A549 (cell line): Measurements from ENCODE around the gene ATP8B4. TPM values are rescaled to one million over a fixed set of nuclear protein-coding genes. Genes with fewer than 3 reads are reported as not detected.

Source experiments
- ATAC-seq, 2 experiments: fragments of 200-7000 bp in 1 of 2; fragments of >200 bp in 1 of 2; cut with Nextera tagmentation in 1 of 2; cut with Tn5 transposase in 1 of 2; 3 replicates each; pipeline versions ENCODE4 v1.8.0 to v1.9.1; 2018 to 2020; ENCODE audit warnings: mild to moderate bottlenecking in 1 of 2, moderate library complexity in 1 of 2
- CTCF ChIA-PET: fragments of 300-600 bp; sonication (Branson Sonifier 250); formaldehyde crosslinking; extraction: SDS; loops from one replicate; lab custom pipeline; 2021; ENCODE audit warnings: antibody characterized with exemption, inconsistent platforms; lab: Yijun Ruan, JAX
- POLR2A ChIA-PET: fragments of 350-600 bp; formaldehyde crosslinking; extraction: SDS; loops from one replicate; lab custom pipeline; 2021; ENCODE audit warnings: antibody characterized with exemption, inconsistent platforms; lab: Yijun Ruan, JAX
- DNase-seq, 2 experiments: peaks; one replicate each; pipeline versions ENCODE4 v3.0.0 to v3.0.0-alpha.2; 2011 to 2016; ENCODE audit warnings: low read depth in 1 of 2, low spot score in 1 of 2
- FAIRE-seq: peaks from 2 replicates; lab custom pipeline; 2011; peaks lifted over from hg19 to GRCh38; lab: Jason Lieb, UNC
- H3K27ac ChIP-seq, 2 experiments: fragments of >200 bp; sonication (Bioruptor Twin); formaldehyde crosslinking; 3 replicates each; pipeline ENCODE4 v1.5.1; 2016 to 2017
- H3K4me1 ChIP-seq: fragments of >200 bp; sonication (Bioruptor Twin); formaldehyde crosslinking; 3 replicates; pipeline ENCODE4 v1.6.1; 2016
- H3K4me2 ChIP-seq: fragments of >200 bp; sonication (Bioruptor Twin); formaldehyde crosslinking; 3 replicates; pipeline ENCODE4 v1.6.1; 2016
- H3K4me3 ChIP-seq: fragments of >200 bp; sonication (Bioruptor Twin); formaldehyde crosslinking; 3 replicates; pipeline ENCODE4 v1.5.1; 2016
- H3K9me3 ChIP-seq: fragments of >200 bp; sonication (Bioruptor Twin); formaldehyde crosslinking; 3 replicates; pipeline ENCODE4 v1.6.1; 2016
- BCL3 ChIP-seq: fragments of >200 bp; sonication (Bioruptor Twin); formaldehyde crosslinking; IDR thresholded peaks from 3 replicates; pipeline ENCODE4 v1.6.1; 2016
- CBX8 ChIP-seq: fragments of 200-600 bp; sonication (generic); IDR thresholded peaks from 2 replicates; pipeline ENCODE4 v1.6.1; 2016
- CHD2 ChIP-seq: fragments of 150-350 bp; IDR thresholded peaks from 2 replicates; pipeline ENCODE4 v1.6.1; 2014; ENCODE audit warnings: low read length; ENCODE audit not compliant: partially characterized antibody
- FOSB ChIP-seq: fragments of 250-450 bp; sonication (Bioruptor Pico); IDR thresholded peaks from 2 replicates; pipeline ENCODE4 v1.5.0; 2020; ENCODE audit warnings: mild to moderate bottlenecking, moderate library complexity
- FOSL2 ChIP-seq, 2 experiments: fragments of 450-650 bp in 1 of 2; fragments of >200 bp in 1 of 2; sonication (Bioruptor Twin) in 1 of 2; formaldehyde crosslinking; IDR thresholded peaks; 2 replicates each; pipeline versions ENCODE4 v1.5.0 to v1.6.1; 2016 to 2020; ENCODE audit warnings: mild to moderate bottlenecking in 1 of 2, moderate library complexity in 1 of 2
- FOXS1 ChIP-seq: fragments of 250-450 bp; sonication (Bioruptor Pico); IDR thresholded peaks from 2 replicates; pipeline ENCODE4 v1.5.0; 2020; ENCODE audit warnings: mild to moderate bottlenecking, moderate library complexity
- HMGXB4 ChIP-seq: fragments of 250-450 bp; sonication (Bioruptor Pico); IDR thresholded peaks from 2 replicates; pipeline ENCODE4 v1.5.0; 2021; ENCODE audit warnings: mild to moderate bottlenecking, moderate library complexity, borderline replicate concordance
- HOXB13 ChIP-seq: fragments of 250-450 bp; sonication (Bioruptor Pico); IDR thresholded peaks from 2 replicates; pipeline ENCODE4 v1.5.0; 2020; ENCODE audit warnings: low read depth, mild to moderate bottlenecking, moderate library complexity
- JUN ChIP-seq, 2 experiments: fragments of >200 bp; sonication (Bioruptor Twin); formaldehyde crosslinking; IDR thresholded peaks; 2 replicates in 1 of 2; 3 replicates in 1 of 2; pipeline ENCODE4 v1.6.1; 2016 to 2017
- KDM5A ChIP-seq: fragments of 200-600 bp; sonication (generic); IDR thresholded peaks from 2 replicates; pipeline ENCODE4 v1.6.1; 2016; ENCODE audit warnings: antibody characterized with exemption, mild to moderate bottlenecking
- MAZ ChIP-seq: fragments of 150-350 bp; IDR thresholded peaks from 2 replicates; pipeline ENCODE4 v1.6.1; 2014; ENCODE audit warnings: antibody characterized with exemption, low read depth, low read length, borderline replicate concordance
- MYC ChIP-seq: IDR thresholded peaks from 2 replicates; pipeline ENCODE4 v1.6.1; 2012; ENCODE audit warnings: mild to moderate bottlenecking, inconsistent platforms, low read length, improper control_type of control experiment, borderline replicate concordance
- NR3C1 ChIP-seq: fragments of >200 bp; sonication (Bioruptor Twin); formaldehyde crosslinking; IDR thresholded peaks from 3 replicates; pipeline ENCODE4 v1.6.1; 2017
- RAD21 ChIP-seq, 2 experiments: fragments of >200 bp in 1 of 2; sonication (Bioruptor Twin) in 1 of 2; formaldehyde crosslinking in 1 of 2; IDR thresholded peaks in 1 of 2; conservative IDR thresholded peaks in 1 of 2; 2 replicates in 1 of 2; 3 replicates in 1 of 2; pipeline ENCODE4 v1.6.1; 2012 to 2018; ENCODE audit warnings: inconsistent platforms in 1 of 2
- REST ChIP-seq: fragments of 200-600 bp; sonication (generic); IDR thresholded peaks from 2 replicates; pipeline ENCODE4 v1.6.1; 2016; ENCODE audit warnings: antibody characterized with exemption, mild to moderate bottlenecking, moderate library complexity
- SMC3 ChIP-seq: fragments of >200 bp; sonication (Bioruptor Twin); formaldehyde crosslinking; IDR thresholded peaks from 3 replicates; pipeline ENCODE4 v1.6.1; 2018; ENCODE audit warnings: inconsistent platforms
- TFCP2L1 ChIP-seq: fragments of 250-450 bp; sonication (Bioruptor Pico); IDR thresholded peaks from 2 replicates; pipeline ENCODE4 v1.5.0; 2021; ENCODE audit warnings: mild to moderate bottlenecking
- ZSCAN20 ChIP-seq: fragments of 250-450 bp; sonication (Bioruptor Pico); IDR thresholded peaks from 2 replicates; pipeline ENCODE4 v1.8.0; 2022; ENCODE audit warnings: mild to moderate bottlenecking, moderate library complexity
- WGBS: methylation state at CpG from one replicate; pipeline ENCODE4 v1.1.6; 2017; ENCODE audit errors: missing lambda C conversion rate; 5-methylcytosine and 5-hydroxymethylcytosine counted together
- polyA plus RNA-seq, 4 experiments: library from polyadenylated mRNA; depleted of rRNA in 3 of 4; stranded (reverse); fragments of >200 nt; fragmentation: RNase III in 1 of 4; extraction: RNeasy Plus Mini Kit Qiagen cat#74134 plus additional on column Dnase treatment in 1 of 4; gene quantifications; 2 replicates in 3 of 4; 3 replicates in 1 of 4; pipeline ENCODE4 v1.2.3, GENCODE V29; 2011 to 2017
- TF ChIP-seq, protein P1 (sequence below): fragments of 250-450 bp; sonication (Bioruptor Pico); IDR thresholded peaks from 2 replicates; pipeline ENCODE4 v1.5.0; 2020; ENCODE audit warnings: low read depth, mild to moderate bottlenecking, moderate library complexity
- TF ChIP-seq, protein P2 (sequence below): fragments of 450-650 bp; IDR thresholded peaks from 2 replicates; pipeline ENCODE4 v1.6.1; 2014; ENCODE audit warnings: antibody characterized with exemption

The ATP8B4 gene
- polyA plus RNA-seq, 2 of the 4 experiments (the other 2 are of a cell fraction), result 0.88 to 1.7 TPM

DNA sequence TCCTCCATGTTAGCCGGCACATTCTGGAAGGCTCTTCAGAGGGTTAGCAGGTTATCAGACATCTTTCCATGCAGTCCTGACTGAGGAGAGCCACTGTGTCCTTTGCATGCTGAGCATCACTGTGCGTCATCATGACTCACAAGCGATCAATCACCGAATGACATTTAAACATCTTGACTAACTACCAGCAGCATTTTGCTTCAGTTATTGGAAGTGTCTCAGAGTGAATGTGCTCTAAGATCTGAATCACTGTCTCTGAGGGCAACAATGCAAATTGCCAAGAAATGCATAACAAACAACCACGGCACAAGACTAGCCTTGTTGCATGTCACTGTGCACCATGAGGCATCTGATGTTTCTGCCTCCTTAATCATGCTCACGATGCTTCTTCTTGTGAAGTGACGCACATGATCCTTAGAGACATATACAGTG is 18.3 kb upstream of the ATP8B4 start (continued):
- no peak for TF ChIP-seq REST

DNA sequence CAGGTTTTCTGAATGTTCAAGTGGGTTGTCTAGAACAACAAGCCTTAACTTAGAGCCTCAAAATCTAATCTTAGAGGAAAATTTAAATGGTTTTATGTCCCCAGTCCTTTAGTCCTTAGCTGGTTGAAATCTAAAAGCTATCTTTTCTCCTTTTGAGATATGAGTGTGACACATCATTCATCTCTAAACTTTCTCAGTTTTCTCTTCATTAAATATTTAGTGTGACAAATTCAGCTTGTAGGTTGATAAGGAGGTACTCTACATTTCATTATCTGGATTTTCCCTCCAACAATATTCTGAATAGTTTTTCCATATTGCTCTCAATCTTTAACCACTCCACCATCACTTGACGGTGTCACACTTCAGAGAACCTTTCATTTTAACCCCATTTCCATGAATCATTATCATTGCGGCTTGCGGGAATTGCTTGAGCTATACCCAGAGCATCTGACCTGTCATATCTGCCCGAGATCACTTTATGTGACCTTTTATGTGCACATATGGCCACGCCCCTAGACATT is 16.1 kb upstream of the ATP8B4 start:
- DNase-seq (peak; percentile 49 to 51), FAIRE-seq (no peak)
- no peaks in the 10 kb centered on the region for H3K9me3 ChIP-seq
- H3K4me3 ChIP-seq, result no peak overlapping the region
- ChIA-PET CTCF (interaction anchor here (1.6 to 2.8 kb wide), 4 partner anchors 10 to 83 kb away, joined by 6 to 20 read pairs (median 12); no protein-coding TSS in a partner anchor), POLR2A (no interaction called here)
- H3K27ac ChIP-seq, result peak overlapping the region; percentile 69 to 86
- H3K4me1 ChIP-seq, result peaks cover 52% of the 10 kb centered on the region
- WGBS, result 11% methylated on average over 5 of the region's 5 CpGs
- H3K4me2 ChIP-seq, result peak overlapping the region; percentile 64
- no peak for TF ChIP-seq HMGXB4 (CRISPR knock-in tag)
- no peak for TF ChIP-seq MAZ
- no peak for TF ChIP-seq REST
- no peak for TF ChIP-seq MYC
- TF ChIP-seq, protein P1, sequence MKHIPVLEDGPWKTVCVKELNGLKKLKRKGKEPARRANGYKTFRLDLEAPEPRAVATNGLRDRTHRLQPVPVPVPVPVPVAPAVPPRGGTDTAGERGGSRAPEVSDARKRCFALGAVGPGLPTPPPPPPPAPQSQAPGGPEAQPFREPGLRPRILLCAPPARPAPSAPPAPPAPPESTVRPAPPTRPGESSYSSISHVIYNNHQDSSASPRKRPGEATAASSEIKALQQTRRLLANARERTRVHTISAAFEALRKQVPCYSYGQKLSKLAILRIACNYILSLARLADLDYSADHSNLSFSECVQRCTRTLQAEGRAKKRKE (CRISPR knock-in tag), result 0 out of 2 replicates have a peak, but pooled peaks have one; percentile 5
- no peak for TF ChIP-seq KDM5A
- TF ChIP-seq BCL3, result no peak
- no peak for TF ChIP-seq FOSB (CRISPR knock-in tag)
- TF ChIP-seq FOXS1 (CRISPR knock-in tag), result no peak
- no peak for TF ChIP-seq HOXB13 (CRISPR knock-in tag)
- TF ChIP-seq FOSL2 (IDR thresholded peaks at IDR 0.05), result no peak; the same call in 1 of the 2 replicates
- TF ChIP-seq FOSL2 (CRISPR knock-in tag; IDR thresholded peaks at IDR 0.05), result 0 out of 2 replicates have a peak, but pooled peaks have one; percentile 2
- no peak for TF ChIP-seq JUN (IDR thresholded peaks at IDR 0.05)
- TF ChIP-seq SMC3, result no peak
- TF ChIP-seq CBX8, result no peak
- TF ChIP-seq ZSCAN20 (CRISPR knock-in tag), result no peak
- TF ChIP-seq, protein P2, sequence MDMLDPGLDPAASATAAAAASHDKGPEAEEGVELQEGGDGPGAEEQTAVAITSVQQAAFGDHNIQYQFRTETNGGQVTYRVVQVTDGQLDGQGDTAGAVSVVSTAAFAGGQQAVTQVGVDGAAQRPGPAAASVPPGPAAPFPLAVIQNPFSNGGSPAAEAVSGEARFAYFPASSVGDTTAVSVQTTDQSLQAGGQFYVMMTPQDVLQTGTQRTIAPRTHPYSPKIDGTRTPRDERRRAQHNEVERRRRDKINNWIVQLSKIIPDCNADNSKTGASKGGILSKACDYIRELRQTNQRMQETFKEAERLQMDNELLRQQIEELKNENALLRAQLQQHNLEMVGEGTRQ, result no peak
- TF ChIP-seq NR3C1, result no peak
- TF ChIP-seq RAD21 (conservative IDR thresholded peaks at IDR 0.05 in 1 of 2, IDR thresholded peaks at IDR 0.05 in 1 of 2), result 0 out of 5 replicates have a peak, but pooled peaks of 1 of the 2 experiments have one; percentile 3
- TF ChIP-seq CHD2, result no peak
- TF ChIP-seq TFCP2L1 (CRISPR knock-in tag), result no peak
- TF ChIP-seq, all 56 proteins: peak for 3
- ATAC-seq, result peak; percentile 25 to 31; a peak in 3 of 6 replicates
